HEK293 (cell line): Measurements from ENCODE around the gene CARD11.

ENCODE experiments used
- CTCF ChIA-PET: fragments of 350-600 bp; formaldehyde crosslinking; extraction: SDS; loops from one replicate; lab custom pipeline; 2021; ENCODE audit warnings: antibody characterized with exemption; lab: Yijun Ruan, JAX
- POLR2A ChIA-PET: fragments of 300-600 bp; formaldehyde crosslinking; extraction: SDS; loops from one replicate; lab custom pipeline; 2020; ENCODE audit warnings: antibody characterized with exemption, inconsistent platforms; lab: Yijun Ruan, JAX
- H3K27ac ChIP-seq: fragments of 200-500 bp; sonication (Bioruptor generic); 2 replicates; pipeline ENCODE4 v1.5.1; 2014; ENCODE audit warnings: low read depth, low read length, control low read depth, inconsistent platforms; ENCODE audit errors: extremely low read depth
- H3K36me3 ChIP-seq, 2 experiments: fragments of 200-500 bp in 1 of 2; sonication (Bioruptor generic) in 1 of 2; 1 replicate in 1 of 2; 2 replicates in 1 of 2; pipeline ENCODE4 v1.5.1; 2014 to 2017; ENCODE audit warnings: inconsistent platforms in 2 of 2, low read length in 2 of 2; ENCODE audit not compliant: control insufficient read depth in 2 of 2, insufficient read depth in 1 of 2
- H3K4me1 ChIP-seq: fragments of 200-500 bp; sonication (Bioruptor generic); 2 replicates; pipeline ENCODE4 v1.5.1; 2014; ENCODE audit warnings: mild to moderate bottlenecking, low read length, inconsistent platforms; ENCODE audit not compliant: control insufficient read depth, insufficient read depth
- H3K4me3 ChIP-seq: 2 replicates; pipeline ENCODE4 v1.5.1; 2011; ENCODE audit warnings: low read depth, mild to moderate bottlenecking, control low read depth, low read length, moderate library complexity
- H3K9me3 ChIP-seq: fragments of 200-500 bp; sonication (Bioruptor generic); 2 replicates; pipeline ENCODE4 v1.5.1; 2014; ENCODE audit warnings: low read depth, low read length, inconsistent platforms; ENCODE audit not compliant: control insufficient read depth, insufficient read depth
- BCL11A ChIP-seq: fragments of 450-650 bp; formaldehyde crosslinking; IDR thresholded peaks from 2 replicates; pipeline ENCODE4 v1.5.1; 2016; ENCODE audit warnings: low read depth, missing biosample characterization, missing genetic modification characterization
- GLIS1 ChIP-seq: fragments of 450-650 bp; formaldehyde crosslinking; IDR thresholded peaks from 2 replicates; pipeline ENCODE4 v1.5.1; 2016; ENCODE audit warnings: missing biosample characterization, missing genetic modification characterization
- KLF16 ChIP-seq: fragments of 450-650 bp; formaldehyde crosslinking; IDR thresholded peaks from 2 replicates; pipeline ENCODE4 v1.5.1; 2017; ENCODE audit warnings: missing biosample characterization, missing genetic modification characterization
- PRDM1 ChIP-seq: fragments of 450-650 bp; formaldehyde crosslinking; IDR thresholded peaks from 2 replicates; pipeline ENCODE4; 2016; ENCODE audit warnings: missing biosample characterization, missing genetic modification characterization
- SCRT1 ChIP-seq: fragments of 450-650 bp; formaldehyde crosslinking; IDR thresholded peaks from 2 replicates; pipeline ENCODE4 v1.5.1; 2016; ENCODE audit warnings: missing biosample characterization, missing genetic modification characterization, borderline replicate concordance
- SCRT2 ChIP-seq: fragments of 450-650 bp; formaldehyde crosslinking; IDR thresholded peaks from 2 replicates; pipeline ENCODE4 v1.5.1; 2016; ENCODE audit warnings: missing biosample characterization, missing genetic modification characterization
- WT1 ChIP-seq: fragments of 450-650 bp; formaldehyde crosslinking; IDR thresholded peaks from 2 replicates; pipeline ENCODE4 v1.5.1; 2016; ENCODE audit warnings: missing biosample characterization, missing genetic modification characterization
- YY2 ChIP-seq: fragments of 450-650 bp; formaldehyde crosslinking; IDR thresholded peaks from 2 replicates; pipeline ENCODE4 v1.5.1; 2016; ENCODE audit warnings: missing biosample characterization, missing genetic modification characterization
- ZBTB1 ChIP-seq: fragments of 450-650 bp; formaldehyde crosslinking; IDR thresholded peaks from 2 replicates; pipeline ENCODE4 v1.5.1; 2016; ENCODE audit warnings: missing biosample characterization, missing genetic modification characterization
- ZBTB11 ChIP-seq: fragments of 450-650 bp; formaldehyde crosslinking; conservative IDR thresholded peaks from 2 replicates; pipeline ENCODE4 v1.5.1; 2016; ENCODE audit warnings: low read depth, missing biosample characterization, missing genetic modification characterization
- ZBTB48 ChIP-seq: fragments of 450-650 bp; formaldehyde crosslinking; IDR thresholded peaks from 2 replicates; pipeline ENCODE4 v1.5.1; 2016; ENCODE audit warnings: missing biosample characterization, missing genetic modification characterization
- ZNF132 ChIP-seq: fragments of 450-650 bp; formaldehyde crosslinking; IDR thresholded peaks from 2 replicates; pipeline ENCODE4 v1.5.1; 2017; ENCODE audit warnings: missing biosample characterization, missing genetic modification characterization, borderline replicate concordance
- ZNF16 ChIP-seq: fragments of 450-650 bp; formaldehyde crosslinking; IDR thresholded peaks from 2 replicates; pipeline ENCODE4 v1.5.1; 2016; ENCODE audit warnings: low read depth, missing biosample characterization, missing genetic modification characterization
- ZNF174 ChIP-seq: fragments of 450-650 bp; formaldehyde crosslinking; IDR thresholded peaks from 2 replicates; pipeline ENCODE4 v1.5.0; 2017; ENCODE audit warnings: missing biosample characterization, mild to moderate bottlenecking, missing genetic modification characterization
- ZNF202 ChIP-seq: fragments of 450-650 bp; formaldehyde crosslinking; IDR thresholded peaks from 2 replicates; pipeline ENCODE4 v1.5.1; 2016; ENCODE audit warnings: missing biosample characterization, missing genetic modification characterization, borderline replicate concordance
- ZNF24 ChIP-seq: fragments of 450-650 bp; formaldehyde crosslinking; IDR thresholded peaks from 2 replicates; pipeline ENCODE4 v1.5.1; 2016; ENCODE audit warnings: missing biosample characterization, missing genetic modification characterization
- ZNF280C ChIP-seq: fragments of 450-650 bp; formaldehyde crosslinking; IDR thresholded peaks from 2 replicates; pipeline ENCODE4 v1.5.1; 2016; ENCODE audit warnings: missing biosample characterization, missing genetic modification characterization
- ZNF514 ChIP-seq: fragments of 450-650 bp; formaldehyde crosslinking; IDR thresholded peaks from 2 replicates; pipeline ENCODE4 v1.5.1; 2016; ENCODE audit warnings: missing biosample characterization, missing genetic modification characterization
- ZNF585B ChIP-seq: fragments of 450-650 bp; formaldehyde crosslinking; IDR thresholded peaks from 2 replicates; pipeline ENCODE4 v1.5.1; 2016; ENCODE audit warnings: missing biosample characterization, missing genetic modification characterization
- ZNF610 ChIP-seq: fragments of 450-650 bp; formaldehyde crosslinking; IDR thresholded peaks from 2 replicates; pipeline ENCODE4 v1.5.1; 2016; ENCODE audit warnings: missing biosample characterization, missing genetic modification characterization, borderline replicate concordance
- ZNF621 ChIP-seq: fragments of 450-650 bp; formaldehyde crosslinking; IDR thresholded peaks from 2 replicates; pipeline ENCODE4 v1.5.1; 2017; ENCODE audit warnings: missing biosample characterization, missing genetic modification characterization
- ZNF692 ChIP-seq: fragments of 450-650 bp; formaldehyde crosslinking; IDR thresholded peaks from 2 replicates; pipeline ENCODE4 v1.5.1; 2016; ENCODE audit warnings: missing biosample characterization, missing genetic modification characterization
- ZNF76 ChIP-seq: fragments of 450-650 bp; formaldehyde crosslinking; IDR thresholded peaks from 2 replicates; pipeline ENCODE4; 2016; ENCODE audit warnings: low read depth, missing biosample characterization, missing genetic modification characterization, borderline replicate concordance
- TF ChIP-seq, protein P1 (sequence below): fragments of 450-650 bp; formaldehyde crosslinking; IDR thresholded peaks from 2 replicates; pipeline ENCODE4 v1.5.1; 2016; ENCODE audit warnings: missing biosample characterization, missing genetic modification characterization

CARD11 gene

DNA sequence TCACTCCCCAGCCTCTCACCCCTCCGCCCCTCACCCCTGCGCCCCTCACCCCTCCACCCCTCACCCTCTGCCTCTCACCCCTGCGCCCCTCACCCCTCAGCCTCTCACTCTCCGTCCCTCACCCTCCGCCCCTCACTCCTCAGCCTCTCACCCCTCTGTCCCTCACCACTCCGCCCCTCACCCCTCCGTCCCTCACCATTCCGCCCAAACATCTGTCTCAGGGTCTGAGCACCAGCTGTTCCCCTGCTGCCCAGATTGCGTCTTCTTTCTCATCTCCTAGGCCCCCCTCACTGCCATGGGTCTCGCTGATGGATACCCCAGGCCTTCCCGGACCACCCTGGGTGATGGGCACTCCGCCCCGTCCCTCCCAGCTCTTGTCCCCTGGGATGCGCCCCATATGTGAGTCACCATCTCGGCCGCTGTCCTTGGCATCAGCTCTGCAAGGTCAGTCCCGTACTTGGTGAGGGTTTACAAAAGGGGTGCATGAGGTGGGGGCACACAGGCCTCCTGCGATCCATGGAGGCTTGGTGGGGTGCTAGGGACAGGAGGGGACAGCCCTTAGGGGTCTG lies 134.1 kb downstream of the CARD11 start:
- CTCF ChIA-PET: no interaction called here
- POLR2A ChIA-PET: no interaction called here
- Histone ChIP-seq H3K4me3 (no peak overlapping the region), H3K9me3 (no peaks in the 10 kb centered on the region), H3K27ac (no peak overlapping the region), H3K36me3 (no peaks in the 10 kb centered on the region), H3K4me1 (no peaks in the 10 kb centered on the region)
- no peak for TF ChIP-seq PRDM1 (tag by site-specific recombination)
- TF ChIP-seq BCL11A (tag by site-specific recombination): no peak
- no peak for TF ChIP-seq ZNF132 (tag by site-specific recombination)
- TF ChIP-seq ZNF76 (tag by site-specific recombination): no peak

- ChIA-PET POLR2A (no interaction called here), CTCF (no interaction called here)
- H3K9me3 ChIP-seq: no peaks in the 10 kb centered on the region
- no peaks in the 10 kb centered on the region for H3K36me3 ChIP-seq
- H3K27ac ChIP-seq: no peak overlapping the region
- H3K4me3 ChIP-seq: no peak overlapping the region
- TF ChIP-seq ZBTB11: no peak
- no peak for TF ChIP-seq ZNF24 (tag by site-specific recombination)
- TF ChIP-seq SCRT1: no peak
- no peak for TF ChIP-seq GLIS1
- no peak for TF ChIP-seq ZNF610
- TF ChIP-seq ZNF621: no peak
- no peak for TF ChIP-seq ZNF280C
- no peak for TF ChIP-seq ZBTB48
- no peak for TF ChIP-seq YY2 (tag by site-specific recombination)
- no peak for TF ChIP-seq ZNF16 (tag by site-specific recombination)
- TF ChIP-seq ZNF585B (tag by site-specific recombination): no peak
- no peak for TF ChIP-seq WT1 (tag by site-specific recombination)
- TF ChIP-seq ZNF514 (tag by site-specific recombination): no peak
- TF ChIP-seq, protein P1, sequence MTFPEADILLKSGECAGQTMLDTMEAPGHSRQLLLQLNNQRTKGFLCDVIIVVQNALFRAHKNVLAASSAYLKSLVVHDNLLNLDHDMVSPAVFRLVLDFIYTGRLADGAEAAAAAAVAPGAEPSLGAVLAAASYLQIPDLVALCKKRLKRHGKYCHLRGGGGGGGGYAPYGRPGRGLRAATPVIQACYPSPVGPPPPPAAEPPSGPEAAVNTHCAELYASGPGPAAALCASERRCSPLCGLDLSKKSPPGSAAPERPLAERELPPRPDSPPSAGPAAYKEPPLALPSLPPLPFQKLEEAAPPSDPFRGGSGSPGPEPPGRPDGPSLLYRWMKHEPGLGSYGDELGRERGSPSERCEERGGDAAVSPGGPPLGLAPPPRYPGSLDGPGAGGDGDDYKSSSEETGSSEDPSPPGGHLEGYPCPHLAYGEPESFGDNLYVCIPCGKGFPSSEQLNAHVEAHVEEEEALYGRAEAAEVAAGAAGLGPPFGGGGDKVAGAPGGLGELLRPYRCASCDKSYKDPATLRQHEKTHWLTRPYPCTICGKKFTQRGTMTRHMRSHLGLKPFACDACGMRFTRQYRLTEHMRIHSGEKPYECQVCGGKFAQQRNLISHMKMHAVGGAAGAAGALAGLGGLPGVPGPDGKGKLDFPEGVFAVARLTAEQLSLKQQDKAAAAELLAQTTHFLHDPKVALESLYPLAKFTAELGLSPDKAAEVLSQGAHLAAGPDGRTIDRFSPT: no peak
- no peak for TF ChIP-seq ZBTB1 (tag by site-specific recombination)
- TF ChIP-seq ZNF174 (tag by site-specific recombination): no peak
- no peak for TF ChIP-seq SCRT2 (tag by site-specific recombination)
- no peak for TF ChIP-seq KLF16 (tag by site-specific recombination)
- no peak for TF ChIP-seq ZNF202
- TF ChIP-seq ZNF692 (tag by site-specific recombination): no peak
- TF ChIP-seq, all 188 proteins: peak for 0
- no peaks in the 10 kb centered on the region for H3K4me1 ChIP-seq
These were observed 134.6 kb downstream of the CARD11 start for GRCh38 chr7:2909043-2909442.
